Right atrium auricular region (tissue), 2 donors: ENCODE data around the gene OR1L4. TPM values are rescaled to one million over a fixed set of nuclear protein-coding genes. Genes with fewer than 3 reads are reported as not detected.

Experiments used
- DNase-seq: peaks from one replicate; pipeline ENCODE4 v3.0.0-alpha.2; 2019; ENCODE audit warnings: low spot score
- H3K27ac ChIP-seq, 2 donors: fragments of 200-600 bp; sonication (generic); 1 replicate in 1 of 2; 2 replicates in 1 of 2; pipeline ENCODE4 v1.5.1; 2016 to 2019
- H3K27me3 ChIP-seq, 2 donors: fragments of 200-600 bp; sonication (generic); one replicate each; pipeline versions ENCODE4 v1.5.1 to v1.6.0; 2017 to 2019
- H3K36me3 ChIP-seq: fragments of 200-600 bp; sonication (generic); one replicate; pipeline ENCODE4 v1.5.1; 2016
- H3K4me1 ChIP-seq, 2 donors: fragments of 200-600 bp; sonication (generic); one replicate each; pipeline versions ENCODE4 v1.5.1 to v1.6.0; 2017 to 2019
- H3K4me3 ChIP-seq, 2 donors: fragments of 200-600 bp; sonication (generic); 1 replicate in 1 of 2; 2 replicates in 1 of 2; pipeline ENCODE4 v1.5.1; 2017 to 2019; ENCODE audit warnings: mild to moderate bottlenecking in 1 of 2, moderate library complexity in 1 of 2
- H3K9me3 ChIP-seq, 2 donors: fragments of 200-600 bp; sonication (generic); one replicate each; pipeline ENCODE4 v1.5.1; 2019
- CTCF ChIP-seq, 2 donors: fragments of 200-600 bp; sonication (generic); IDR thresholded peaks; one replicate each; pipeline ENCODE4 v1.5.1; 2019; ENCODE audit warnings: antibody characterized with exemption in 2 of 2
- total RNA-seq, 2 donors: library from RNA; depleted of rRNA; stranded (reverse); fragments of >200 nt; gene quantifications; one replicate each; pipeline ENCODE4 v1.1.0, GENCODE V29; 2016

OR1L4 gene
- total RNA-seq, 2 donors from 2014 or later: not detected

- DNase-seq: no peak
- Histone ChIP-seq H3K27ac (no peak overlapping the region), H3K27me3 (no peaks in the 10 kb centered on the region), H3K36me3 (no peaks in the 10 kb centered on the region), H3K9me3 (peaks cover 0 to 13% of the 10 kb centered on the region in 2 donors), H3K4me3 (no peak overlapping the region), H3K4me1 (no peaks in the 10 kb centered on the region)
- no peak for TF ChIP-seq CTCF (IDR thresholded peaks at IDR 0.05)
Measured at GRCh38 chr9:122754825-122755224, 31.0 kb downstream of the OR1L4 start.

GRCh38 chr9:122767817-122768216 is 44.0 kb downstream of the OR1L4 start:
- no peak overlapping the region for H3K4me3 ChIP-seq
- no peaks in the 10 kb centered on the region for H3K36me3 ChIP-seq
- DNase-seq: no peak
- H3K27me3 ChIP-seq: no peaks in the 10 kb centered on the region
- peaks cover 0 to 40% of the 10 kb centered on the region in 2 donors for H3K9me3 ChIP-seq
- no peak overlapping the region for H3K27ac ChIP-seq
- no peak for TF ChIP-seq CTCF (IDR thresholded peaks at IDR 0.05)
- no peaks in the 10 kb centered on the region for H3K4me1 ChIP-seq

Other genes with a start within 250 kb of the OR1L4 start
- not detected for gene OR1J1, start 246.1 kb upstream of the OR1L4 start, total RNA-seq
- not detected for gene OR1J2, start 213.2 kb upstream of the OR1L4 start, total RNA-seq
- gene OR1J4, start 204.8 kb upstream of the OR1L4 start, total RNA-seq: not detected
- not detected for gene OR1N1, start 196.7 kb upstream of the OR1L4 start, total RNA-seq
- gene OR1N2, start 170.9 kb upstream of the OR1L4 start, total RNA-seq: not detected
- under 1 TPM; 0.43 to 0.48 TPM for gene OR1L8, start 140.6 kb upstream of the OR1L4 start, total RNA-seq
- not detected for gene OR1Q1, start 109.3 kb upstream of the OR1L4 start, total RNA-seq
- gene OR1B1, start 66.4 kb upstream of the OR1L4 start, total RNA-seq: not detected
- not detected for gene OR1L1, start 62.3 kb upstream of the OR1L4 start, total RNA-seq
- not detected for gene OR1L3, start 48.9 kb upstream of the OR1L4 start, total RNA-seq
- not detected for gene OR1L6, start 18.3 kb downstream of the OR1L4 start, total RNA-seq
- gene OR5C1, start 64.9 kb downstream of the OR1L4 start, total RNA-seq: not detected
- gene OR1K1, start 76.1 kb downstream of the OR1L4 start, total RNA-seq: not detected
- gene PDCL, start 104.6 kb downstream of the OR1L4 start, total RNA-seq: 10 to 100 TPM in 1 of 2 donors, 1 to 10 TPM in 1; 9.9 to 11.2 TPM
- 10 to 100 TPM; 37.6 to 40.2 TPM for gene RC3H2, start 181.4 kb downstream of the OR1L4 start, total RNA-seq
- gene ZBTB6, start 189.3 kb downstream of the OR1L4 start, total RNA-seq: 1 to 10 TPM; 6.3 to 6.8 TPM
- 1 to 10 TPM; 4.1 to 4.2 TPM for gene ZBTB26, start 207.5 kb downstream of the OR1L4 start, total RNA-seq
- 10 to 100 TPM; 26.3 to 30.8 TPM for gene RABGAP1, start 217.0 kb downstream of the OR1L4 start, total RNA-seq